ENCODE data around the gene OTUD5. TPM values are rescaled to one million over a fixed set of nuclear protein-coding genes. Genes with fewer than 3 reads are reported as not detected.
"Not testable (repeated sequence)": the region's sequence is repeated elsewhere in the genome, so short reads cannot be mapped to it uniquely, and the experiment has no call there.

Gene OTUD5
- total and polyA plus RNA-seq, 2 experiments from 2014 or later, result 47.8 to 56.6 TPM

GRCh38 chrX:48989483-48989882, 32.1 kb upstream of the OTUD5 start:
- TF ChIP-seq CTCF (IDR thresholded peaks at IDR 0.05; ENCODE audit: low read depth, low read length), result no peak
- H3K27me3 ChIP-seq, result no peaks in the 10 kb centered on the region

GRCh38 chrX:48983896-48984295, 26.5 kb upstream of the OTUD5 start:
- DNase-seq (ENCODE audit: low read depth in 1 of 2, low spot score in 1 of 2), result no peak
- no peak overlapping the region for H3K27ac ChIP-seq
- no peaks in the 10 kb centered on the region for H3K9me3 ChIP-seq (ENCODE audit: low read depth)
- TF ChIP-seq CTCF (IDR thresholded peaks at IDR 0.05; ENCODE audit: low read depth, low read length), result no peak
- no peaks in the 10 kb centered on the region for H3K4me1 ChIP-seq (ENCODE audit: low read depth)
- H3K36me3 ChIP-seq, result peaks cover 10% of the 10 kb centered on the region
- H3K27me3 ChIP-seq, result no peaks in the 10 kb centered on the region
- H3K4me3 ChIP-seq, result no peak overlapping the region

More at GRCh38 chrX:48989483-48989882, 32.1 kb upstream of the OTUD5 start:
- H3K4me3 ChIP-seq, result no peak overlapping the region
- DNase-seq (ENCODE audit: low read depth in 1 of 2, low spot score in 1 of 2), result peak in 1 of 2 donors; percentile 22
- no peaks in the 10 kb centered on the region for H3K4me1 ChIP-seq (ENCODE audit: low read depth)
- H3K9me3 ChIP-seq (ENCODE audit: low read depth), result no peaks in the 10 kb centered on the region
- no peak overlapping the region for H3K27ac ChIP-seq
- H3K36me3 ChIP-seq, result no peaks in the 10 kb centered on the region

GRCh38 chrX:48983081-48983480, 25.7 kb upstream of the OTUD5 start:
- Histone ChIP-seq H3K27ac (no peak overlapping the region), H3K4me3 (no peak overlapping the region), H3K4me1 (ENCODE audit: low read depth) (no peaks in the 10 kb centered on the region), H3K27me3 (no peaks in the 10 kb centered on the region), H3K36me3 (peaks cover 10% of the 10 kb centered on the region), H3K9me3 (ENCODE audit: low read depth) (no peaks in the 10 kb centered on the region)
- DNase-seq (ENCODE audit: low read depth in 1 of 2, low spot score in 1 of 2), result no peak
- TF ChIP-seq CTCF (IDR thresholded peaks at IDR 0.05; ENCODE audit: low read depth, low read length), result no peak

GRCh38 chrX:48981178-48981577, 23.8 kb upstream of the OTUD5 start:
- no peaks in the 10 kb centered on the region for H3K4me1 ChIP-seq (ENCODE audit: low read depth)
- no peak overlapping the region for H3K27ac ChIP-seq
- DNase-seq (ENCODE audit: low read depth in 1 of 2, low spot score in 1 of 2), result no peak
- no peak overlapping the region for H3K4me3 ChIP-seq
- TF ChIP-seq CTCF (IDR thresholded peaks at IDR 0.05; ENCODE audit: low read depth, low read length), result no peak
- no peaks in the 10 kb centered on the region for H3K9me3 ChIP-seq (ENCODE audit: low read depth)
- H3K27me3 ChIP-seq, result no peaks in the 10 kb centered on the region
- H3K36me3 ChIP-seq, result peaks cover 13% of the 10 kb centered on the region

- not testable (repeated sequence) for H3K9me3 ChIP-seq (ENCODE audit: low read depth); H3K4me1 ChIP-seq (ENCODE audit: low read depth); H3K27ac ChIP-seq; DNase-seq (ENCODE audit: low read depth in 1 of 2, low spot score in 1 of 2); H3K27me3 ChIP-seq; H3K4me3 ChIP-seq
- H3K36me3 ChIP-seq, result peaks cover 13% of the 10 kb centered on the region
Measured at GRCh38 chrX:48980341-48980740, 22.9 kb upstream of the OTUD5 start.

GRCh38 chrX:48978226-48978625, 20.8 kb upstream of the OTUD5 start:
- H3K27ac ChIP-seq, result no peak overlapping the region
- DNase-seq (ENCODE audit: low read depth in 1 of 2, low spot score in 1 of 2), result no peak
- H3K4me3 ChIP-seq, result no peak overlapping the region
- no peaks in the 10 kb centered on the region for H3K9me3 ChIP-seq (ENCODE audit: low read depth)
- H3K27me3 ChIP-seq, result no peaks in the 10 kb centered on the region
- no peak for TF ChIP-seq CTCF (IDR thresholded peaks at IDR 0.05; ENCODE audit: low read depth, low read length)
- H3K36me3 ChIP-seq, result peaks cover 10% of the 10 kb centered on the region
- H3K4me1 ChIP-seq (ENCODE audit: low read depth), result no peaks in the 10 kb centered on the region
